HepG2 (cell line): ENCODE measurements around the gene PNMA8B. TPM values are rescaled to one million over a fixed set of nuclear protein-coding genes. Genes with fewer than 3 reads are reported as not detected.

Experiments used
- ATAC-seq: fragments of 200-7000 bp; cut with Tn5 transposase; 3 replicates; pipeline ENCODE4 v1.9.1; 2020; ENCODE audit warnings: mild to moderate bottlenecking, moderate library complexity
- BruUV-seq: library from RNA; stranded (reverse); fragments of 400-500 nt; replicated peaks from 2 replicates; lab custom pipeline; 2021; lab: Mats Ljungman, UMichigan
- CTCF ChIA-PET: fragments of 300-600 bp; formaldehyde crosslinking; extraction: SDS; loops from one replicate; lab custom pipeline; 2021; ENCODE audit warnings: low total read pairs, inconsistent platforms, low intra/inter-chr PET ratio; lab: Yijun Ruan, JAX
- POLR2A ChIA-PET: fragments of 350-600 bp; sonication (Branson Sonifier 250); formaldehyde crosslinking; loops from one replicate; lab custom pipeline; 2020; ENCODE audit warnings: antibody characterized with exemption, inconsistent platforms; lab: Yijun Ruan, JAX
- DNase-seq: peaks from one replicate; pipeline ENCODE4 v3.0.0-alpha.2; 2015; ENCODE audit warnings: low spot score
- FAIRE-seq: peaks from 3 replicates; lab custom pipeline; 2011; peaks lifted over from hg19 to GRCh38; lab: Jason Lieb, UNC
- H2AFZ ChIP-seq: one replicate; pipeline ENCODE4 v1.6.1; 2011; ENCODE audit warnings: low read length, inconsistent platforms
- H3K27ac ChIP-seq: fragments of 300-600 bp; 3 replicates; pipeline ENCODE4 v1.8.0; 2011; ENCODE audit warnings: mixed run types, mild to moderate bottlenecking, mixed read lengths, low read length, inconsistent platforms; ENCODE audit not compliant: insufficient read depth; ENCODE audit errors: extremely low read length
- H3K27me3 ChIP-seq, 2 experiments: fragments of 200-600 bp in 1 of 2; 2 replicates in 1 of 2; 3 replicates in 1 of 2; pipeline versions ENCODE4 v1.6.0 to v1.8.0; 2011; ENCODE audit warnings: low read length in 2 of 2, mild to moderate bottlenecking in 2 of 2, moderate library complexity in 2 of 2, inconsistent platforms in 1 of 2; ENCODE audit not compliant: insufficient read depth in 2 of 2, control insufficient read depth in 1 of 2
- H3K36me3 ChIP-seq, 2 experiments: fragments of 200-600 bp in 1 of 2; replicated peaks in 1 of 2; 2 replicates in 1 of 2; 3 replicates in 1 of 2; pipeline versions ENCODE4 v1.5.1 to v1.8.0; 2011; ENCODE audit warnings: low read length in 2 of 2, inconsistent platforms in 1 of 2; ENCODE audit not compliant: insufficient read depth in 2 of 2, control insufficient read depth in 1 of 2
- H3K4me1 ChIP-seq: 2 replicates; pipeline ENCODE4 v1.5.1; 2012; ENCODE audit warnings: low read length, inconsistent platforms; ENCODE audit not compliant: insufficient read depth
- H3K4me2 ChIP-seq: 2 replicates; pipeline ENCODE4 v1.6.0; 2011; ENCODE audit warnings: low read depth, low read length, inconsistent platforms
- H3K4me3 ChIP-seq, 3 experiments: fragments of 200-600 bp in 1 of 3; sonication (generic), shearing (Covaris generic) in 1 of 3; replicated peaks in 1 of 3; 2 replicates each; pipeline ENCODE4 v1.5.1; 2011 to 2016; ENCODE audit warnings: low read length in 3 of 3, inconsistent platforms in 2 of 3, low read depth in 2 of 3, mild to moderate bottlenecking in 2 of 3, control low read depth in 1 of 3, mixed read lengths in 1 of 3; ENCODE audit not compliant: insufficient read depth in 1 of 3
- H3K79me2 ChIP-seq: one replicate; pipeline ENCODE4 v1.6.1; 2011; ENCODE audit warnings: low read length, inconsistent platforms; ENCODE audit not compliant: insufficient read depth
- H3K9ac ChIP-seq: 2 replicates; pipeline ENCODE4 v1.6.0; 2011; ENCODE audit warnings: mild to moderate bottlenecking, low read depth, low read length, inconsistent platforms; ENCODE audit not compliant: insufficient read depth
- H3K9me3 ChIP-seq: 2 replicates; pipeline ENCODE4 v1.5.1; 2012; ENCODE audit warnings: mild to moderate bottlenecking, low read length
- H4K20me1 ChIP-seq: 2 replicates; pipeline ENCODE4 v1.6.0; 2011; ENCODE audit warnings: inconsistent platforms, mild to moderate bottlenecking, low read length, moderate library complexity; ENCODE audit not compliant: insufficient read depth
- CEBPZ ChIP-seq: IDR thresholded peaks from 2 replicates; pipeline ENCODE4 v1.6.1; 2012; ENCODE audit warnings: low read length, improper control_type of control experiment
- RERE ChIP-seq: IDR thresholded peaks from 2 replicates; pipeline ENCODE4 v1.6.1; 2016; ENCODE audit warnings: low read depth, missing genetic modification reagents, missing compliant biosample characterization
- STAT6 ChIP-seq: sonication (generic); formaldehyde crosslinking; IDR thresholded peaks from 2 replicates; pipeline ENCODE4 v1.4.0; 2020; ENCODE audit warnings: missing genetic modification reagents, mild to moderate bottlenecking, borderline replicate concordance
- ZFX ChIP-seq: sonication (generic); formaldehyde crosslinking; IDR thresholded peaks from 2 replicates; pipeline ENCODE4 v1.4.0; 2020; ENCODE audit warnings: mild to moderate bottlenecking, low read depth, missing genetic modification reagents, moderate library complexity
- ZNF710 ChIP-seq: sonication (generic); formaldehyde crosslinking; IDR thresholded peaks from 2 replicates; pipeline ENCODE4 v1.5.0; 2020; ENCODE audit warnings: mild to moderate bottlenecking, missing genetic modification reagents, borderline replicate concordance
- WGBS: methylation state at CpG from one replicate; pipeline ENCODE4 v1.1.6; 2017; ENCODE audit warnings: low lambda C conversion rate; 5-methylcytosine and 5-hydroxymethylcytosine counted together
- in situ Hi-C: cut with HindIII; loops from 2 replicates; pipeline ENCODE4 v1.10.0; 2017; ENCODE audit warnings: low pct_unique_long_range_greater_than_20kb; ENCODE audit not compliant: extremely low pct_ligation_motif_present
- intact Hi-C: fragments of 100-400 bp; cut with micrococcal nuclease; formaldehyde crosslinking; loops from one replicate; pipeline ENCODE4 v1.10.0; 2022; ENCODE audit not compliant: unreplicated experiment
- polyA plus RNA-seq, 8 experiments: library from polyadenylated mRNA; depleted of rRNA in 3 of 8; stranded (reverse) in 7 of 8; unstranded in 1 of 8; fragments of >200 nt; fragmentation: Illumina TruSeq in 4 of 8; extraction: Trizol in 4 of 8; gene quantifications; 2 replicates each; pipeline versions ENCODE4 v1.2.1 to v1.2.3, GENCODE V29; 2011 to 2016; ENCODE audit warnings: low read depth in 4 of 8, missing spikeins in 1 of 8, mixed read lengths in 1 of 8; ENCODE audit not compliant: insufficient read depth in 1 of 8
- total RNA-seq, 5 experiments: library from RNA; depleted of rRNA; stranded (reverse); fragments of >200 nt; fragmentation: Illumina TruSeq; extraction: Trizol; gene quantifications; 2 replicates each; pipeline ENCODE4 v1.2.3, GENCODE V29; 2016; ENCODE audit warnings: low read depth in 1 of 5

The PNMA8B gene
- total and polyA plus RNA-seq, 2 of the 13 experiments (the other 11 are each of a cell fraction or from before 2014, with no cell fraction given) = not detected

- no peak for TF ChIP-seq RERE (CRISPR knock-in tag)
- no peak for TF ChIP-seq ZNF710 (CRISPR knock-in tag)
- no peak for TF ChIP-seq ZFX
- TF ChIP-seq, all 625 proteins: peak for 0
Observed at GRCh38 chr19:46482631-46483030, 13.0 kb downstream of the PNMA8B start (continued).

GRCh38 chr19:46481947-46482346 lies 13.7 kb downstream of the PNMA8B start:
- no peak overlapping the region for H3K27ac ChIP-seq
- H3K4me3 ChIP-seq = no peak overlapping the region
- no peak overlapping the region for H3K9ac ChIP-seq
- in situ Hi-C loops (no loop called here), intact Hi-C loops (no loop called here)
- FAIRE-seq = no peak
- CTCF ChIA-PET = no interaction called here
- no peaks in the 10 kb centered on the region for H3K79me2 ChIP-seq
- no peak for ATAC-seq
- no peak overlapping the region for H3K4me2 ChIP-seq
- no peak for DNase-seq
- POLR2A ChIA-PET = no interaction called here
- BruUV-seq = no TSS peak
- 12% methylated on average over 5 of the region's 5 CpGs for WGBS
- peaks cover 0 to 5% of the 10 kb centered on the region in 2 experiments; a peak in 2 of 5 replicates for H3K27me3 ChIP-seq
- no peaks in the 10 kb centered on the region for H3K9me3 ChIP-seq
- no peaks in the 10 kb centered on the region for H3K4me1 ChIP-seq
- no peaks in the 10 kb centered on the region for H4K20me1 ChIP-seq
- no peak overlapping the region for H2AFZ ChIP-seq
- no peaks in the 10 kb centered on the region for H3K36me3 ChIP-seq
- TF ChIP-seq CEBPZ = no peak
- no peak for TF ChIP-seq STAT6 (CRISPR knock-in tag)
